ENCODE results near the gene SEC23IP. TPM values are rescaled to one million over a fixed set of nuclear protein-coding genes. Genes with fewer than 3 reads are reported as not detected.

Gene SEC23IP
- total RNA-seq, 2 experiments from 2014 or later, result 77.5 to 80.4 TPM

GRCh38 chr10:119919271-119919670, 26.7 kb downstream of the SEC23IP start:
- CTCF ChIA-PET, result no interaction called here
- POLR2A ChIA-PET, result no interaction called here

DNA sequence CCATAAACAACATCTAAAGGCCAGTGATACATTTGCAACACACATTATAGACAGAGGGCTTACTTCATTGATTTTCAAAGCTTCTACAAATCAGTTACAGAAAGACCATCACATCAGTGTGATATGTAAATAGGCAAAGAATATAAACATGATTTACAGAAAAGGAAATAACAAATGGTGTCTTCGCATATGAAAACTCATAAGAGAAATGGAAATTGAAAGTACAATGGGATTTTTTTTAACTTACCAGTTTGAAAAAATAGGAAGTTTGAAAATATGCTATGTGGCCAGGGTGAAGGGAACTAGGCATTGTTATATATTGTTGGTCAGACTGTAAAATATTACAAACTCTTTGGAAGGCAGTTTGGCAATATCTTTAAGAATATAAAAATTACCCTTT, 27.3 kb downstream of the SEC23IP start:
- ChIA-PET POLR2A (no interaction called here), CTCF (no interaction called here)

DNA sequence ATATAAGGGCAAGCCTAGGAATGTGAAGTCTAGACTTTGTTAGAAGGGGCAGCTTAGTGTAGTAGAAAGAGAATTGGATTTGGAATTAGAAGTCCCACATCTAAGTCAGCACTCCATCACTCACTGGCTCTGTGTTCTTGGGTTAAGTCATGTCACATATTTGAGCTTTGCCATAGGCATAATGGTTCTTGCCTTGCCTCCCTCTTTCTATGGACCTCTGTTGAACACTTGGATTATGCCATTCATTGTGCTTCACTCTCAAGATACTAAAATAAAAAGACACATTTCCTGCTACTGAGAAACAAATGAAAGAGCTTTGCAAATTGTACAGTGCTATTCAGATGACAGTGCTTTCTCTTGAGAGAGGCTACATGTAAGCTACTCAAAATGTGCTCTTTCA, 35.9 kb downstream of the SEC23IP start:
- ChIA-PET POLR2A (no interaction called here), CTCF (no interaction called here)

DNA sequence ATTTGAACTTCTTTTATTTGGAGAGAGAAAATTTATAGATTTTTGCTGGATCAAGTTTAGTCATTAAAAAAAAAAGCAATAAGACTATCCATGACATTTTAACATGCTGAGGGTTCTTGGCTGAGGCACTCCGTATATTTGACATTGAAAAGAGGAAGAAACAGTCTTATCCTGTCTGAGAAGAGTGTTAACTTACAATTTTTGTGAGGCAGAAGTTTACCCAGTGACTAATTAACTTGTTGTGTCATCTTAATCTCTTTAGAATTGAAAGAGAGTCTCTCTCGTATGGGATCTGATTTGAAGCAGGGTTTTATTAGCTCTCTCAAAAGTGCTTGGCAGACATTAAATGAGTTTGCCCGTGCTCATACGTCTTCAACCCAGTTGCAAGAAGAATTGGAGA, 39.3 kb downstream of the SEC23IP start:
- POLR2A ChIA-PET, result no interaction called here
- CTCF ChIA-PET, result no interaction called here

DNA sequence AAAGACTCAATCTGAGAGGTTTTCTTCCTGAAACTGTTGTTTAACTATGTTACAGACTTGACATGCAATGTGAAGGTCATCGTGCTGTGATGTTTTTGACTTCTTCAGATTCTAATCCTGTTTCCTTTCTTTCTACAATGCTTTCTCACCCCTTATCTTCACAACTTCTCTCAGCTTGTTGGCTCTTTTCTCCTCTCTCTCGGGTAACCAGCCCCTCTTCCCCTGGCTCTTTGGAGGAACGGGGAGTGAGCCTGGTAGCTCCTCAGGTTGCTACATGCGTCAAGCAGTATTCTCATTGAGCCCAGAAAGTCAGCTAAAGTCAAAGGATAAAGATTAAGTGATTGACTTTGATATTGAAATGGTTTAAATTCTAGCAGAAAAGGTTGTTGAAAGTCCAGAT, 40.1 kb downstream of the SEC23IP start:
- CTCF ChIA-PET, result no interaction called here
- POLR2A ChIA-PET, result no interaction called here

DNA sequence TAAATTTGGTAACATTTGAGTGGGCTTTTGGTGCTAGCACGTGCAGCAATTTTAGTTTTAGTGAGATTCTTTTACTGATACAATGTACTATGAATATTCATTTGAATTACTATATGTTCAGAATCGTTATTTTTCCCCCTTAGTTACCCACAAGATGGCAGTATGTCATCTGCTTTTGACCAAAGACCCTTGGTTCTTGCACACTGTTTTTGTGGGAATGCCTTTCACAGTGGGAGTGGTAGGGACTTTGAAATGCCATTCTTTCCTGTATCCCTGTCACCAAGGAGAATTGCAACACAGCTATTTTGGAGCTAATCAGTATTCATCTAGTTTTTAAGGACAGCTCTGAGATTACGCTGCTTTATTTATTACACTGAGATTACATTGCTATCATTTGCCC, 40.6 kb downstream of the SEC23IP start:
- CTCF ChIA-PET, result no interaction called here

GRCh38 chr10:119940487-119940886, 48.0 kb downstream of the SEC23IP start:
- ChIA-PET POLR2A (no interaction called here), CTCF (no interaction called here)

More for the DNA sequence above, 40.6 kb downstream of the SEC23IP start:
- POLR2A ChIA-PET, result no interaction called here

GRCh38 chr10:119942973-119943372, 50.4 kb downstream of the SEC23IP start:
- POLR2A ChIA-PET, result no interaction called here

GRCh38 chr10:119945805-119946204, 53.3 kb downstream of the SEC23IP start:
- CTCF ChIA-PET, result no interaction called here

More at GRCh38 chr10:119942973-119943372, 50.4 kb downstream of the SEC23IP start:
- CTCF ChIA-PET, result no interaction called here

DNA sequence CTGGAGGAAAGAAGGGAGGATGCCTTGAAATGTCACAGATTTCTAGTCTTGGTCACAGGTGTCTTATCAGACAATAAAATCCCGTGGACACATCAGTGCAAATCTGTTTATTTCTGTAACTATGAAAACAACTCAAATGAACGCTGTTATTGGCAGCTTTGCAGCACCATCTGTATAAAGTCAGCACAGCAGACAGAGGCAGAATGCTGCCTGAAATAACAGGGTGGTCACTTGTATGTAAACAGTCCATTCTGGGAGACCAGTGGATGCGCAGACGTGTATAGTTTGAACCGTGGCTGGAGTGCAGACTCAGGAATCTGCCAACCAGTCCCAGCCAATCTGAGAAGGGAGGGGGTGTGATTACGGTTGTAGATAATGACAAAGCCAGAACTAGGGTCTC, 54.8 kb downstream of the SEC23IP start:
- CTCF ChIA-PET, result interaction anchor here (0.6 kb wide), 1 partner anchor 210 kb away, joined by 3 read pairs; no protein-coding TSS in a partner anchor
- POLR2A ChIA-PET, result no interaction called here

More at GRCh38 chr10:119945805-119946204, 53.3 kb downstream of the SEC23IP start:
- POLR2A ChIA-PET, result no interaction called here

GRCh38 chr10:119957451-119957850, 64.9 kb downstream of the SEC23IP start:
- CTCF ChIA-PET, result no interaction called here
- POLR2A ChIA-PET, result no interaction called here

DNA sequence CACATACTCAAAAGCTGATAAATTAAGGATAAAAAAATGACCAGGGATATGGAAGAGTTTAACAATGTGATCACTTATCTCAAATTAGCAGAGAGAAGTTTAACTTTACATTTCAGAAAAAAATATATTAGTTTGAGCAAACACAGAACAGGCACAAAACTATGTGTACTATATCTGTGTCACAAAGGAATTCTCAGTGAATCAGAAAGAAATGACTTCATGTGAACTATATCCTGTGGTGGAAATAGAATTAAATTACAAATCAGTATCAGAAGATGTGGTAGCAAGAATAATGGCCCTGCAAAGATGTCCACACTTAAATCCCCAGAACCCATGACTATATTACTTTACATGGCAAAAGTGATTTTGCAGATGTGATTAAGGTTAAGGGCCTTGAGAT, 70.3 kb downstream of the SEC23IP start:
- ChIA-PET CTCF (no interaction called here), POLR2A (no interaction called here)

DNA sequence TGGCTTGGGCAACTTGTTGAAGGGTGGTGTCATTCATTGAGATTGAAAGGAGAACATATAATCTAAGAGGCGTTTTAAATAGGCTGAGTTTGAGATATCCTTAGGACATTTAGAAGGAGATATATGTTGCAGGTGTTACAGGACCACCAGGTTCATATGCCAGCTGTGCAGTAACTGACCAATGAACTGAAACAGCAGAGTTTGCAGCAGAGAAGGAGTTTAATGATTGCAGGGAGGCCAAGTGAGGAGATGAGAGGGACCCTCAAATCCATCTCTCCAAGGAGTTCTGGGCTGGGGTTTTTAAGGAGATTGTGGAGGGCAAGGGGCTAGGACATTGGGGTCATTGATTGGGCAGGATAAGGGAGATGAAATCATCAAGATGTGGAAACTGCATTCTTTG, 74.5 kb downstream of the SEC23IP start:
- POLR2A ChIA-PET, result no interaction called here
- CTCF ChIA-PET, result no interaction called here

GRCh38 chr10:119969609-119970008, 77.1 kb downstream of the SEC23IP start:
- POLR2A ChIA-PET, result no interaction called here
- CTCF ChIA-PET, result no interaction called here

- CTCF ChIA-PET, result interaction anchor here (0.6 kb wide), 1 partner anchor 22 kb away, joined by 3 read pairs; no protein-coding TSS in a partner anchor
- POLR2A ChIA-PET, result no interaction called here
Observed at GRCh38 chr10:119970107-119970506, 77.6 kb downstream of the SEC23IP start.

DNA sequence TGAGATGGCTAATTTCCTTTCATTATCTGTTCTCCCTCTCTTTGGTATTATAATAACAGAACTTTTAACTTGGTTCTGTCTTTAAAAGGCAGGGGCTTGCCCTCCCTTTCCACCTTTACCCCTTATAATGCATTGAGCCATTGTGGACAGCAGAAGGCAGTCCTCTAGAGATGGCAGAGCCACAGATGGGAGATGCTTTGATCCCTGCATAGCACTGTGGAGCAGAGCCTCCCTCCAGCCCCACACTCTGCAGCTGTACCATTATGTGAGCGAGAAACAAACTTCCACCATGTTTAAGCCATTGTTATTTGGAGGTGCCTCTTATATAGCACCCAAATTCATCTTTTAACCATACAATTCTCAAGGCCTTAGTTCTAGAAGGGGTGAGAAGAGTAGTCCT, 78.4 kb downstream of the SEC23IP start:
- ChIA-PET CTCF (no interaction called here), POLR2A (no interaction called here)

GRCh38 chr10:119973281-119973680, 80.8 kb downstream of the SEC23IP start:
- ChIA-PET CTCF (no interaction called here), POLR2A (no interaction called here)

DNA sequence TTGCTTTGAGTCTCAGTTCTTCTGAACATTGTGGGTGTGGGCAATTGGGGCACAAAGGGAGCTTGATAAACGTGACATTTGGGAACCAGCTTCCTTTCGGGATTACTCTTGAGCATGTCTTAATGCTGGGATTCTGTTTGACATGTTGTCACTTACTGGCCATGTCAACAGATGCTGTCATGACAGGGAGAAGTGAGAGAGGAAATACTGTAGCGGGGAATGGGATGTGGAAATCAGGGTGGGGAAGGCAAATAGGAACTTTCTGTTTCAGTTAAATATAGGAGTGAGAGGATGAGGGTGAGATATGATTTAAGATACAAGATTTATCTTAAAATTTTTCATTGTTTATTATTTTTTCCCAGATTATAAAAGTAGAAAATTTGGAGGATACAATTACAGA, 83.9 kb downstream of the SEC23IP start:
- ChIA-PET POLR2A (no interaction called here), CTCF (no interaction called here)

DNA sequence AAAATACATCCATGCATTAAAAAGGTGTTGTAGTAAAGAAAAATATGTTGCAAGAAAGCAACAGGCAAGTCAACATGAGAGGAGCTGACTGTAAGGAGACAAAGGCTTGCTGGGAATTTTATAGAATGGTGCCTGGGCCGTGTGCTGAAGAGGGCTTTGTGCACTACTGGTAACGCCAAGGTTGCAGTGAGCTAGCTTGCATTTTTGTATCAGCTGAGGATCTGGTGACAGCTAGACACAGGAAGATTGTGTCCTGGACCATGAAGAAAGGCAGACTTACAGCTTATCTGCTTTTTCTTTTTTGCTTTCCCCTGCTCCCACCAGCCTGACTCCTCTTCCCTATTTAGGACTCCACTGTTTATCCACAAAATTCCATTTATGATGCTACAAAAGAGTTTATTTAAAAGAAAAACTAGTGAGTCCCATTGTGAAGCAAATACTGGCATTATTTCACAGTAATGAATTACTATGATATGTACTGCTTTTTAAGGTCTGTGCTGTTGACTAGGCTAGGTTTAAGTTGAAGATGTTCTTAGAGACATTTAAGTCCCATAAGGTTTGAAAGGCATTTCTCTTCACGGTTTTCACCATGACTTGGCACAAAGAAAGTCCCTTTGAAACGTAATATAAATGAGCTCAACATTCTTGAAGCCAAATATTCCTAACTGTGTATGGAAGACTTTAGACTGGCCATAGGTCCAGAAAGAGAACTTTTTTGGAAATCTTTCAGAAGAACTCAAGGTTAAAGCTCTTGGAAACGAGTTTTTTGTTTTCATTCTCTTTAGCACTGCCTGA, 88.6 kb downstream of the SEC23IP start:
- CTCF ChIA-PET, result no interaction called here

DNA sequence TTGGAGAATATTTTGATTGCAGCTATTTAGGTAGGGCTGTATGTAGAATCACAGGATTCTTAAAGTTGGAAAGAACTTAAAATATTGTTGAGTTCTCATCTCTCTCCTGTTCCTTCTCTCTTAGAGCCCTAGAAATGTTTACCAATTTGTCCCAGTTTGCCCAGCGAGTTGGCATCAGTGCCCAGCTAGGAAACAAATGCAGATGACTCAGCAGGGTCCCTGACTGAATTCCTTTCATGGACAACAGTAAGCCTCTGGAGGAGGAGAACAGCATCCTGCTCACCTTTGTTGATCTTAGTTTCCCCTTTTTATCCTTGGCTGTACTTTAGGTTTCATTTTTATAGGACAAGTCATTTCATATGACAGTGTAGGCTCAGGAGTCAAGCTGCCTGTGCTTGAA, 89.3 kb downstream of the SEC23IP start:
- POLR2A ChIA-PET, result no interaction called here
- CTCF ChIA-PET, result no interaction called here

More for the DNA sequence above, 88.6 kb downstream of the SEC23IP start:
- POLR2A ChIA-PET, result no interaction called here

DNA sequence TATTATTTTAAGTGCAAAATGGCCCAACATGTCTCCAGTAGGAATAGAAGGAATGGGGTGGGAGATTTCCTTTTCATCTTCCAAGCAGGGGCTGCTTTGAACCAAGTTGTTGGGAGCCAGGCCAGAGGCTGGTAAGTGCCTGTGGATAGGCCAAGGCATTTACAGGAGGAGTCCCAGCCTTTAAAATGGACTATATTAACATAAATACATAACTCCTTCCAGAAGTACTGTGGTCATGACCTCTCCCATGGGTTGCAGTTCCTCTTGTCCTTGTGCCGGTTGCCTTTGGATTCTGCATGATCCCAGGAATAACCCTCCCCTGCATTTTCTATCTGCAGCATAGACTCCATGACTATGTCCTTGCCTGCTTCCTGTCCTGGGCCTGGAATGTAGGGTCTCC, 95.8 kb downstream of the SEC23IP start:
- CTCF ChIA-PET, result no interaction called here
- POLR2A ChIA-PET, result no interaction called here

GRCh38 chr10:119989966-119990365, 97.4 kb downstream of the SEC23IP start:
- CTCF ChIA-PET, result no interaction called here

More at GRCh38 chr10:119989966-119990365, 97.4 kb downstream of the SEC23IP start:
- POLR2A ChIA-PET, result no interaction called here
